SK-N-SH (cell line): ENCODE results near the gene ITFG1. TPM values are rescaled to one million over a fixed set of nuclear protein-coding genes. Genes with fewer than 3 reads are reported as not detected.

Experiments used
- CTCF ChIA-PET: fragments of 300-600, 350-600 bp; formaldehyde crosslinking; extraction: SDS; loops from one replicate; lab custom pipeline; 2021; lab: Yijun Ruan, JAX
- POLR2A ChIA-PET: fragments of 350-600 bp; sonication (Branson Sonifier 250); formaldehyde crosslinking; extraction: SDS; loops from one replicate; lab custom pipeline; 2020; ENCODE audit warnings: antibody characterized with exemption, inconsistent platforms; lab: Yijun Ruan, JAX
- DNase-seq: peaks from one replicate; pipeline ENCODE4 v3.0.0; 2012
- H2AFZ ChIP-seq: fragments of 200-600 bp; sonication (generic); 2 replicates; pipeline ENCODE4 v1.8.1; 2016; ENCODE audit warnings: antibody characterized with exemption, mild to moderate bottlenecking, low read depth
- H3F3A ChIP-seq: fragments of 200-600 bp; sonication (generic); replicated peaks from 2 replicates; pipeline ENCODE3; 2016; ENCODE audit warnings: antibody characterized with exemption, mild to moderate bottlenecking; ENCODE audit not compliant: insufficient read depth
- H3K27ac ChIP-seq, 2 experiments: fragments of 200-500 bp in 1 of 2; fragments of 200-600 bp in 1 of 2; sonication (Bioruptor generic) in 1 of 2; sonication (generic), shearing (Covaris generic) in 1 of 2; 2 replicates each; pipeline versions ENCODE4 v1.5.1 to v1.6.1; 2014 to 2016; ENCODE audit warnings: low read depth in 2 of 2, inconsistent platforms in 1 of 2, low read length in 1 of 2, mild to moderate bottlenecking in 1 of 2, mixed read lengths in 1 of 2
- H3K27me3 ChIP-seq: fragments of 200-600 bp; sonication (generic), shearing (Covaris generic); 2 replicates; pipeline ENCODE4 v1.6.1; 2016; ENCODE audit warnings: mixed run types; ENCODE audit not compliant: insufficient read depth
- H3K36me3 ChIP-seq, 2 experiments: fragments of 200-500 bp in 1 of 2; fragments of 200-600 bp in 1 of 2; sonication (Bioruptor generic) in 1 of 2; sonication (generic) in 1 of 2; replicated peaks in 1 of 2; 2 replicates each; pipeline versions ENCODE3 to v1.5.1; 2014 to 2016; ENCODE audit warnings: low read length in 1 of 2, mild to moderate bottlenecking in 1 of 2; ENCODE audit not compliant: insufficient read depth in 2 of 2, control insufficient read depth in 1 of 2
- H3K4me1 ChIP-seq, 2 experiments: fragments of 200-500 bp in 1 of 2; fragments of 200-600 bp in 1 of 2; sonication (Bioruptor generic) in 1 of 2; sonication (generic), shearing (Covaris generic) in 1 of 2; 2 replicates each; pipeline versions ENCODE4 v1.5.1 to v1.6.1; 2014 to 2016; ENCODE audit warnings: low read depth in 1 of 2, low read length in 1 of 2, mixed run types in 1 of 2; ENCODE audit not compliant: insufficient read depth in 2 of 2, control insufficient read depth in 1 of 2
- H3K4me2 ChIP-seq: fragments of 200-600 bp; sonication (generic), shearing (Covaris generic); 2 replicates; pipeline ENCODE4 v1.6.1; 2017; ENCODE audit warnings: mixed run types
- H3K4me3 ChIP-seq, 2 experiments: fragments of 200-500 bp in 1 of 2; fragments of 200-600 bp in 1 of 2; sonication (Bioruptor generic) in 1 of 2; sonication (generic), shearing (Covaris generic) in 1 of 2; 2 replicates each; pipeline versions ENCODE4 v1.5.1 to v1.8.1; 2014 to 2016; ENCODE audit warnings: low read depth in 2 of 2, inconsistent platforms in 1 of 2, low read length in 1 of 2, mild to moderate bottlenecking in 1 of 2, mixed read lengths in 1 of 2, moderate library complexity in 1 of 2
- H3K79me2 ChIP-seq: fragments of 200-600 bp; sonication (generic); 2 replicates; pipeline ENCODE4 v1.8.1; 2017; ENCODE audit warnings: mild to moderate bottlenecking; ENCODE audit not compliant: insufficient read depth
- H3K9ac ChIP-seq: fragments of 200-600 bp; sonication (generic); 2 replicates; pipeline ENCODE4 v1.6.1; 2017; ENCODE audit warnings: mixed run types
- H3K9me2 ChIP-seq: fragments of 200-600 bp; sonication (generic); 2 replicates; pipeline ENCODE4 v1.6.1; 2017; ENCODE audit warnings: mixed run types
- H3K9me3 ChIP-seq: fragments of 200-600 bp; sonication (generic); 2 replicates; pipeline ENCODE4 v1.6.1; 2017; ENCODE audit warnings: mixed run types, mild to moderate bottlenecking, moderate library complexity
- H4K20me1 ChIP-seq: fragments of 200-600 bp; sonication (generic); 2 replicates; pipeline ENCODE4 v1.6.1; 2017; ENCODE audit warnings: mild to moderate bottlenecking, mixed run types; ENCODE audit not compliant: insufficient read depth
- EZH2phosphoT487 ChIP-seq: fragments of 200-600 bp; sonication (generic); IDR thresholded peaks from 2 replicates; pipeline ENCODE4 v1.6.1; 2017; ENCODE audit warnings: low read depth, mixed run types, mild to moderate bottlenecking, antibody characterized with exemption, moderate library complexity, borderline replicate concordance
- FOSL2 ChIP-seq: IDR thresholded peaks from 2 replicates; pipeline ENCODE4 v1.4.0; 2012; ENCODE audit warnings: low read depth, mild to moderate bottlenecking, moderate library complexity, borderline replicate concordance
- FOXM1 ChIP-seq: IDR thresholded peaks from 2 replicates; pipeline ENCODE4 v1.4.0; 2012; ENCODE audit warnings: low read depth, mild to moderate bottlenecking
- GABPA ChIP-seq: IDR thresholded peaks from 2 replicates; pipeline ENCODE4 v1.4.0; 2012; ENCODE audit warnings: low read depth, mild to moderate bottlenecking
- GATA2 ChIP-seq: sonication (generic); formaldehyde crosslinking; IDR thresholded peaks from 2 replicates; pipeline ENCODE4 v1.5.0; 2020; ENCODE audit warnings: mild to moderate bottlenecking, missing genetic modification reagents
- MEF2A ChIP-seq: IDR thresholded peaks from 2 replicates; pipeline ENCODE4 v1.4.0; 2012; ENCODE audit warnings: low read depth, borderline replicate concordance
- NFIC ChIP-seq: IDR thresholded peaks from 2 replicates; pipeline ENCODE4 v1.4.0; 2012; ENCODE audit warnings: borderline replicate concordance
- RCOR1 ChIP-seq: fragments of 150-350 bp; IDR thresholded peaks from 2 replicates; pipeline ENCODE4 v1.6.1; 2017; ENCODE audit warnings: antibody characterized with exemption, low read length
- WGBS: methylation state at CpG from one replicate; pipeline ENCODE4 v1.1.6; 2017; ENCODE audit warnings: low lambda C conversion rate; 5-methylcytosine and 5-hydroxymethylcytosine counted together
- polyA plus RNA-seq, 3 experiments: library from polyadenylated mRNA; depleted of rRNA; stranded (reverse); fragments of >200 nt; gene quantifications; 2 replicates each; pipeline ENCODE4 v1.2.3, GENCODE V29; 2012
- TF ChIP-seq, protein P1 (sequence below): fragments of 150-350 bp; IDR thresholded peaks from 2 replicates; pipeline ENCODE4 v1.6.1; 2016; ENCODE audit warnings: mild to moderate bottlenecking, low read depth, low read length
- TF ChIP-seq, protein P2 (sequence below): IDR thresholded peaks from 2 replicates; pipeline ENCODE4; 2012

The ITFG1 gene
- polyA plus RNA-seq, 1 of the 3 experiments (the other 2 are of a cell fraction), result 48.6 TPM

DNA sequence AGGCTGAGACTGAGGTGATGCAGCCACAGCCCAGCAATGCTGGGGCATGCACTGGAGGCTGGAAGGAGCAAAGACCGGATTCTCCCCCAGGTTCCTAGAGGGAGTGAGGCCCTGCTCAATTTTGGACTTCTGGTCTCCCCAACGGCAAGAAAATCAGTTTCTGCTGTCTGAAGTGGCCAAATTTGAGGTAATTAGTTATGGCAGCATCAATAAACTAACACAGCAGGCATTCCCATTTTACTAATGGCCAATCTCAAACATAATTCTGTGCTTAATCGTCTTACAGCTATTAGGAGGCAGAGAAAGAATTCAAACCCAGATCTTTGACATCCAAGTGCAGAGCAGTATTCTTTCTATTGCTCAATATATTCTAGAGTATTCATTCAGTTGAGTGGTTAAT is 333.3 kb downstream of the ITFG1 start:
- H3K27ac ChIP-seq, result no peak overlapping the region
- H3K4me1 ChIP-seq, result no peaks in the 10 kb centered on the region; a peak in 2 of 4 replicates
- no peaks in the 10 kb centered on the region for H3K27me3 ChIP-seq
- no peaks in the 10 kb centered on the region for H3F3A ChIP-seq
- CTCF ChIA-PET, result interaction anchor here (1.0 to 2.0 kb wide), 4 partner anchors 11 to 89 kb away, joined by 3 to 11 read pairs (median 4); partner anchors contain the start of gene NETO2
- no peaks in the 10 kb centered on the region for H3K9me3 ChIP-seq
- no peak overlapping the region for H3K4me2 ChIP-seq
- H3K9me2 ChIP-seq, result no peaks in the 10 kb centered on the region
- H4K20me1 ChIP-seq, result no peaks in the 10 kb centered on the region
- TF ChIP-seq FOXM1, result no peak
- TF ChIP-seq GABPA, result no peak
- TF ChIP-seq, protein P1, sequence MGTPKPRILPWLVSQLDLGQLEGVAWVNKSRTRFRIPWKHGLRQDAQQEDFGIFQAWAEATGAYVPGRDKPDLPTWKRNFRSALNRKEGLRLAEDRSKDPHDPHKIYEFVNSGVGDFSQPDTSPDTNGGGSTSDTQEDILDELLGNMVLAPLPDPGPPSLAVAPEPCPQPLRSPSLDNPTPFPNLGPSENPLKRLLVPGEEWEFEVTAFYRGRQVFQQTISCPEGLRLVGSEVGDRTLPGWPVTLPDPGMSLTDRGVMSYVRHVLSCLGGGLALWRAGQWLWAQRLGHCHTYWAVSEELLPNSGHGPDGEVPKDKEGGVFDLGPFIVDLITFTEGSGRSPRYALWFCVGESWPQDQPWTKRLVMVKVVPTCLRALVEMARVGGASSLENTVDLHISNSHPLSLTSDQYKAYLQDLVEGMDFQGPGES, result no peak
- TF ChIP-seq GATA2, result no peak
- no peak for TF ChIP-seq MEF2A
- TF ChIP-seq, protein P2, sequence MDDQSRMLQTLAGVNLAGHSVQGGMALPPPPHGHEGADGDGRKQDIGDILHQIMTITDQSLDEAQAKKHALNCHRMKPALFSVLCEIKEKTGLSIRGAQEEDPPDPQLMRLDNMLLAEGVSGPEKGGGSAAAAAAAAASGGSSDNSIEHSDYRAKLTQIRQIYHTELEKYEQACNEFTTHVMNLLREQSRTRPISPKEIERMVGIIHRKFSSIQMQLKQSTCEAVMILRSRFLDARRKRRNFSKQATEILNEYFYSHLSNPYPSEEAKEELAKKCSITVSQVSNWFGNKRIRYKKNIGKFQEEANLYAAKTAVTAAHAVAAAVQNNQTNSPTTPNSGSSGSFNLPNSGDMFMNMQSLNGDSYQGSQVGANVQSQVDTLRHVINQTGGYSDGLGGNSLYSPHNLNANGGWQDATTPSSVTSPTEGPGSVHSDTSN, result no peak
- TF ChIP-seq EZH2phosphoT487, result no peak
- TF ChIP-seq FOSL2, result no peak
- TF ChIP-seq, all 33 proteins: peak for 0
- Histone ChIP-seq H2AFZ (no peak overlapping the region), H3K36me3 (peaks cover 19 to 24% of the 10 kb centered on the region in 2 experiments), H3K4me3 (no peak overlapping the region), H3K79me2 (peaks cover 8% of the 10 kb centered on the region; the same call in 1 of the 2 replicates), H3K9ac (no peak overlapping the region)
- DNase-seq, result no peak
- POLR2A ChIA-PET, result no interaction called here
- WGBS, result 92% methylated on average over 3 of the region's 3 CpGs

DNA sequence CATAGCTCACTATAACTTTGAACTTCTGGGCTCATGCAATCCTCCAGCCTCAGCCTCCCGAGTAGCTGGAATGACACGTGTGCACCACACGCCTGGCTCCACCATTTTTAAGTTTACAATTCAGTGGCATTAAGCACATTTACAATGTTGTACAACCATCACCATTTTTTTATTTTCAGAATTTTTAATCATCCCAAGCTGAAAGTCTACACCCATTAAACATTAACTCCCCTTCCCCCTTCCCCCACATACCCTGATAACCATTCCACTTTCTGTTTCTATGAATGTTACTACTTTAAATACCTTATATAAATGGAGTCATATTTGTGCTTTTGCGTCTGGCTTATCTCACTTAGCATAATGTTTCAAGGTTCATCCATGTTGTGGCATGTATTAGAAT is 335.1 kb downstream of the ITFG1 start:
- H3K4me1 ChIP-seq, result no peaks in the 10 kb centered on the region; a peak in 2 of 4 replicates
- no peak overlapping the region for H3K27ac ChIP-seq
- ChIA-PET CTCF (interaction anchor here (1.4 to 3.9 kb wide), 5 partner anchors 10 to 988 kb away, joined by 3 to 21 read pairs (median 4); no protein-coding TSS in a partner anchor), POLR2A (interaction anchor here (0.7 kb wide), 1 partner anchor 544 kb away, joined by 3 read pairs; no protein-coding TSS in a partner anchor)
- H3F3A ChIP-seq, result no peaks in the 10 kb centered on the region
- no peak overlapping the region for H2AFZ ChIP-seq
- no peaks in the 10 kb centered on the region for H4K20me1 ChIP-seq
- 96% methylated on average over 4 of the region's 4 CpGs for WGBS
- H3K4me2 ChIP-seq, result no peak overlapping the region
- DNase-seq, result no peak
- no peaks in the 10 kb centered on the region for H3K9me3 ChIP-seq
- H3K9me2 ChIP-seq, result no peaks in the 10 kb centered on the region
- H3K9ac ChIP-seq, result no peak overlapping the region
- no peaks in the 10 kb centered on the region for H3K27me3 ChIP-seq
- peaks cover 20 to 39% of the 10 kb centered on the region in 2 experiments for H3K36me3 ChIP-seq
- no peak overlapping the region for H3K4me3 ChIP-seq
- peaks cover 4% of the 10 kb centered on the region; the same call in 1 of the 2 replicates for H3K79me2 ChIP-seq
- TF ChIP-seq RCOR1 (no peak), NFIC (no peak)
